ENCODE measurements around the gene SLC35F4. TPM values are rescaled to one million over a fixed set of nuclear protein-coding genes. Genes with fewer than 3 reads are reported as not detected.
"Not testable (repeated sequence)": the region's sequence is repeated elsewhere in the genome, so short reads cannot be mapped to it uniquely, and the experiment has no call there.

The SLC35F4 gene
- polyA plus RNA-seq, 1 donor = 0.37 TPM

DNA sequence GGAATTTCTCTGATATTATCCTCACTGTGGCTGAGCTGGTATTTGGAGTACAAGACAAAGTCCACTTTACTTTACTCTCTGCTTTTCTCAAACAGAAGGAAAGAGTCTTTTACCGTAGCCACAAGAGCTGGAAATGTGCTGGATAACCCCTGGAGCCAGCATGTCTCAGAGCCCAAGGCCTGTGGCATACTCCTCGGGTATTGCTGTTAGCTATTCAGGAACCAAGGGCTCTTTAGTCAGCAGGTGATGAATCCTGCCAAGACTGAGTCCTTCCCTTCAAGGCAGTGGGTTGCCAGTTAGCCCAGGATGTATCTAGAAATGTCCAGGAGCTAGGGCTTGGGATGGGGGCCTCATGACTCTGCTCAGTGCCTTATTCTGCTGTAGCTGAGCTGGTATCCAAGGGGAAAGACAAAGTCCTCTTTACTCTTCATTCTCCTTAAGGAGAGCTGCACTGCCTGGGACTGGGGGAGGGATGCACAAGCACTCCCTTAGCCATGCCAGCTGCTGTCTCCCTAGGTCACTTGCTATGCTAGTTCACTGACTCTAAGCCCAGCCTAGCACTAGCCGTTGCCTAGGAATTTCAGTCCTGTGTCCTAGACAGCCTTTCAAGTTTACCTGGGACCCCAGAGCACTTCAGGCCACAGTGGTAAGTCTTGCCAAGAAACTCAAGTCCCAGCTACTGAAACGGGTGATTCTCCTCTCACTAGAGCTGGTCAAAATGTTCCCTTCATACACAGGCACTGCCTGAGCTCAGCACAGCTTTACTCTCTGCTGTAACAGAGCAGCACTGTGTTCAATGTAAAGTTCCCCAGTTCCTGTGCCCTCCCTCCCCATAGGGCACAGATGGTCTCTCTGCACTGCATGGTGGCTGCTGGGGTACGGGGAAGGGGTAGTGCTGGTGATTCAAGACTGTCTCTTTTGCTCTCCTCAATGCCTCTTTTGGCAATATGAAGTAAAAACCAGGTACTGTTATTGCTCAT is 136.4 kb downstream of the SLC35F4 start:
- no peak for DNase-seq (ENCODE audit: low read depth)

DNA sequence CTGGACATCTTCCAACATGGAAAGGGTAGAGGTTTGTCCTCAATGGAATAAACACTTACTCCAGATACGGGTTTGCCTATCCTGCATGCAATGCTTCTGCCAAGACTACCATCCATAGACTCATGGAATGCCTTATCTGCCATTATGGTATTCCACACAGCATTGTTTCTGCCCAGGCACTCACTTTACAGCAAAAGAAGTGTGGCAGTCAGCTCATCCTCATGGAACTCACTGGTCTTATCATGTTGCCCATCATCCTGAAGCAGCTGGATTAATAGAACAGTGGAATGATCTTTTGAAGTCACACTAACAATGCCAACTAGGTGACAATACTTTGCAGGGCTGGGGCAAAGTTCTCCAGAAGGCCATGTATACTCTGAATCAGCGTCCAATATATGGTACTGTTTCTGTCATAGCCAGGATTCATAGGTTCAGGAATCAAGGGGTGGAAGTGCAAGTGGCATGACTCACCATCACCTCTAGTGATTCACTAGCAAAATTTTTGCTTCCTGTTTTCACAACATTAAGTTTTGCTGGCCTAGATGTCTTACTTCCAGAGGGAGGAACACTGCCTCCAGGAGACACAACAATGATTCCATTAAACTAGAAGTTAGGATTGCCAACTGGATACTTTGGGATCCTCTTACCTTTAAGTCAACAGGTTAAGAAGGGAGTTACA is 140.4 kb downstream of the SLC35F4 start:
- no peak for DNase-seq (ENCODE audit: low read depth)

DNA sequence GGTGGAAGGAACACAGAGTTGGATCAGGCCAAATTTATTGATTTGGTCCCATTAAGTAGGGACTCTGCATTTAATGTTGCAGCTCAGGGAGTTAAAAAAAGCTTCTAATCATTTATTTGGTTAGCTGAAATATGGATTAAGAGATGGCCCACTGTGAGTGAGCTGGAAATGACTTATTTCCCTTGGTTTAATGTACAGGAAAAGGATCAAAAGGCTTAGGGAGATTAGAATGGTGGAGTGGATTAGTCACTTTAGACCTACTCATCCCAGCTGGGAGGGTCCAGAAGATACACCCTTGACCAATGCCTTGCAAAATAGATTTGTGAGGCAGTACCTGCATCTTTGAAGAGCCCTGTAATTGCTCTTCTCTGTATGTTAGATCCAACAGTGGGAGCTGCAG is 143.8 kb downstream of the SLC35F4 start:
- not testable (repeated sequence) for DNase-seq (ENCODE audit: low read depth)

DNA sequence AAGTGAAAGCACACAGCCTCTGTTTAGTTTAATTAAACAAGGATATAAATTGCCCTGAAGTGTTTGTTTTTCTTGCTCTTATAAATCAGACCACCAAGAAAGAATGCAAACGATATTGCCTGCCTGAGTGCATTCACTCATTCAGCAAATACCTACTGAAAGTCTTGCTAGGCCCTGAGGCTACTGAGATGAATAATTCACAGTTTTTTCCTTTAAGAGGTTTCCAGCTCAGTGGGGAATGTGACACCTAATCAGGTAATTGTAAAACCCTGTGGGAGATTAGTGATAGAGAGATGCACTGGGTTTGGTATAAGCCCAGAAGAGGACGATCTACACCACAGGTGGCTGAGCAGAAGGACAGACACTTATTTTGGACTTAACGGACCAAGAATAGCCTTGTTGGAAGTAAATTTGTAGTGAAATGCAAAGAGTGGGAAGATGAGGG is 151.4 kb downstream of the SLC35F4 start:
- no peak for DNase-seq (ENCODE audit: low read depth)

DNA sequence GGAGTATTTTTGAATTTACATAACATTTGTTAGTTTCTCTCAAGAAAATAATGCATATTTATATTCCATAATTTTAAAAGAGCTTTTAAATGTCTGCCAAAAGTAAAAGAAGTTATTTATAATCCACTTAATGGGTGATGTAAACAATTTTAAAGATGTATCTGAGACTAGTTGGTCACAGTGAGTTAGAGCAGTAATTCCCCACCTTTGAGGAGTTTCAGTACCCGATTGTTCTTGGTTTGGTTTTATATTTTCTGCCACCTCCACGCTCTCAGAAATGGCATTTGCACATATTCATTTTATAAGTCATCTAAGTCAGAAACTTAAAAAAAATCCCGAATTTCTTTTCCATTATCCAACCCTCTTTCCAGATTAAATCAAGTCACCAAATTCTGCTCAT is 153.2 kb downstream of the SLC35F4 start:
- no peak for DNase-seq (ENCODE audit: low read depth)

DNA sequence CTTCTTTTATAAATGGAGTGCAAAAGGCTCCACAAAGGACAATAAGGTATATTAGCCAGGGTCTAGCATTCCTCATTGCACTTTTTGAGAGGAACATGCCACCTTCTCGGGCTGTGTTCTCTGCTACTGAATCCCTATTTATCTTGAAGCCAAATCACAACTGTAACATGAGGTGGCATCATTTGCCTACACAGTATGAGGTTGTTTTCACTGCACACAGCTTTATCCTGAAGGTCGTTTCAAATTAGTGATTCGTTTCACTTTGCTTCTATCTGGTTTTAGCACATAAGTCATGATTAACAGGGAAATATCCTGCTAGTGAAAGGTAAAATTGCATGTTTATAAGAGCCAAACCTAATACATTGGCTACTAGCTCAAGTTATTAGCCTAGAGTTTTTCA is 153.8 kb downstream of the SLC35F4 start:
- no peak for DNase-seq (ENCODE audit: low read depth)

DNA sequence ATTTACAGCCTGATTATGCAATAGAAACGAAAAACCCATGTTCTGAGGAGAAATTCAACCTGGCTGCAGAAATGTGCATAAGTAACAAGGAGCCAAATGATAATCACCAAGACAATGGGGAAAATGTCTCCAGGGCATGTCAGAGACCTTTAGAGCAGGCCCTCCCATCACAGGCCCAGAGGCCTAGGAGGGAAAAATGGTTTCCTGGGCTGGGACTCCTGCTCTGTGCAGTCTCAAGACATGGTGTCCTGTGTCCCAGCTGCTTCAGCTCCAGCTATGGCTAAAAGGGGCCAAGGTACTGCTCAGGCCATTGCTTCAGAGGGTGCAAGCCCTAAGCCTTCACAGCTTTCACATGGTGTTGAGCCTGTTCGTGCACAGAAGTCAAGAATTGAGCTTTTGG is 156.0 kb downstream of the SLC35F4 start:
- DNase-seq (ENCODE audit: low read depth) = no peak

DNA sequence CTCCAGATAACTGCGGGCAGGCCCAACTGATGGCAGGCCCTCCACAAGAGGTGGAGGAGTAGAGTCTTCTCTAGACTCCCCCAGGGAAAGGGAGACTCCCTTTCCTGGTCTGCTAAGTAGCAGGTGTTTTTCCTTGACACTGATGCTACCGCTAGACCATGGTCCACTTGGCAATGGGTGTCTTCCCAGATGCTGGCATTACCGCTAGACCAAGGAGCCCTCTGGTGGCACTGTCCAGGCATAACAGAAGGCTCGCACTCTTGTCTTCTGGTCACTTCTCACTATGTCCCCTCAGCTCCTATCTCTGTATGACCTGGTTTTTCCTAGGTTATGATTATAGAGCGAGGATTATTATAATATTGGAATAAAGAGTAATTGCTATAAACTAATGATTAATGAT is 156.8 kb downstream of the SLC35F4 start:
- DNase-seq (ENCODE audit: low read depth) = not testable (repeated sequence)

DNA sequence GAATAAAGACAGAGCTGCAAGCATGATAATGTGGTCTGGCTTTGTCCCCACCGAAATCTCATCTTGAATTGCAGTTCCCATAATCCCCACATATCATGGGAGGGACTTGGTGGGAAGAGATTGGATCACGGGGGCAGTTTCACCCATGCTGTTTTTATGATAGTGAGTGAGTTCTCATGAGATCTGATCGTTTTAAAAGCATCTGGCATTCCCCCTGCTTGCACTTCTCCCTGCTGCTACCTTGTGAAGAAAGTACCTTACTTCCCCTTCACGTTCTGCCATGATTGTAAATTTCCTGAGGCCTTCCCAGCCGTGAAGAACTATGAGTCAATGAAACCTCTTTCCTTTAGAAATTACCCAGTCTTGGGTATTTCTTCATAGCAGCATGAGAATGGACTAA is 158.7 kb downstream of the SLC35F4 start:
- DNase-seq (ENCODE audit: low read depth) = no peak

DNA sequence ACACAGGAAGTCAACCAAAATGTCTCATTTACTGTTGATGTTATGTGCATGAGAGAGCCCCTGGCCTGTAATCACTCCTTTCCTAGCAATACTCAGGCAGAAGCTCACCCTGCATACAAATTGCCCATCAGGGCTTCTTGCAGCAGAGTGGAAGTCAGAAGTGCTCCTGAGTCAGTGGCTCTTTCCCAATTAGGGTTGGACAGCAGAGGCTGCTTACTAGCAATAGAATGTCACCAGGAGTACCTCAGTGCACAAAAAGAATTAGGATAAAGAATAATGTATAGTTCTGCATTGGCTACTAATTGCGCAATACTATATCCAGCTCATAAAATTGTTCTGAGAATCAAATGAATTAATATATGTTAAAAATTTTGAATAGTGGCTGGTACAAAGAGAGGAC is 161.1 kb downstream of the SLC35F4 start:
- DNase-seq (ENCODE audit: low read depth) = no peak

DNA sequence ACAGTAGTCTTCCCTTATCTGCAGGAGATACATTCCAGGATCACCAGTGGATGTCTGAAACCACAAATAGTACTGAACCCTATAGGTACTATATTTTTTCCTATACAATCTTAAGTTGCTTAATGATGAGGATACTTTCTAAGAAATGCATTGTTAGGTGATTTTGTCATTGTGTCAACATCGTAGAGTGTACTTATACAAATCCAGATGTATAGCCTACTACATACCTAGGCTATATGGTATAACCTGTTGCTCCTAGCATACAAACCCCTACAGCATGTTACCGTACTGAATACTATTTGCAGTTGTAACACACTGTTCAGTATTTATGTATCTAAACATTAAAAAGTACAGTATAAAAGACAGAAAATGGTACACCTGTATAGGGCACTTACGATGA is 165.9 kb downstream of the SLC35F4 start:
- no peak for DNase-seq (ENCODE audit: low read depth)

DNA sequence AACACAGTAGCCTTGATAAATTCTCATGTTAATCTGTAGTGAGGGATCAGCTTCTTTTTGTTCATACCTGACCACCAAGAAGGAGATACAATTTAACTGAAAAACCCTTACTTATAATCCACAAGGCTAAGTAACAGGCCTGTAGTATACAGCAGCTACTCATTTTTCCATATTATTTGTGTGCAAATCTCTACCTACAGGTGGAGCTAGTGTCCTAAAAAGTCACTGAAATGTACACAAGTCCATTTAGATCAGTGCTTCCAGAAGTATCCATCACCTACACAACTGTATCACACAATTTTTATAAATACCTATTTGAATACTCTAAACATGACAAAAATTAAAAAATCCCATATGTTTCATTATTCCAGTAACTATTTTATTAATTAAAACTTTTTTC is 173.2 kb downstream of the SLC35F4 start:
- no peak for DNase-seq (ENCODE audit: low read depth)

DNA sequence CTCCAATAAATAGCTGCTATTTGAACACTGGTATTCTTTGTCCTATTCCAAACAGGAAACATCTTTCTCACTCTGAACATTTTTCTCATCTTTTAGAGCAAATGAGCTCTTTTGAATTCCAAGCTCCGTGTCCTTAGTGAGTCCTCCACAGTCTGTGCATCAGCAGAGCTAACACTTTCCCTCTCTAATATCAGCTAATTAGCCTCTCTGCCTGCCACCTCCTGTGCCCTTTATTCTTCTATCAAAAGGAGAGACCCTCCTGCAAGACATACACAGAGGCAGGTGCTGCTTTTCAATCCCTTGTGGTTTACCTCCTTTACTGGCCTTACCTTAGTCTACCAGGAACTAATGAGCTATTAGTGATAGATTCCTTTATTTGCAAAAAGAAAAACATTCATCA is 178.5 kb downstream of the SLC35F4 start:
- DNase-seq (ENCODE audit: low read depth) = no peak

DNA sequence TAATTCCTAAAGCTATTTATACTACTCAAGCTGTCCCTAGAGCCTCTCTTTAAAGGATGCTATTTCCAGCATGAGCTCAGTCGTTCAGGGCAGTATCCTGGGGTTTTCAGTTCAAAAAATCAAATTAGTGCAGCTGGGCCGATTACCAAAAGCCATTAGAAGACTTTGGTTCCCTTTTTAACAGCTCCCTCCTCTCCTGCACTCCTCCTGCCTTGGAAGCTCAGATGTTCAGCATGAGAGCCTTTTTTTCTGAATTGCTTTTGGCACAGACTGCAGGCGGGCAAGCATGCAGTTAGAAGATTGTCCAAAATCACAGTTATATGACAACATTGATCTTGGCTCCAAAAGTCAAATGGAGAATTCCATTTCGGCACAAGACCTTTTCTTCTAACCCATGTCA is 179.6 kb downstream of the SLC35F4 start:
- no peak for DNase-seq (ENCODE audit: low read depth)

DNA sequence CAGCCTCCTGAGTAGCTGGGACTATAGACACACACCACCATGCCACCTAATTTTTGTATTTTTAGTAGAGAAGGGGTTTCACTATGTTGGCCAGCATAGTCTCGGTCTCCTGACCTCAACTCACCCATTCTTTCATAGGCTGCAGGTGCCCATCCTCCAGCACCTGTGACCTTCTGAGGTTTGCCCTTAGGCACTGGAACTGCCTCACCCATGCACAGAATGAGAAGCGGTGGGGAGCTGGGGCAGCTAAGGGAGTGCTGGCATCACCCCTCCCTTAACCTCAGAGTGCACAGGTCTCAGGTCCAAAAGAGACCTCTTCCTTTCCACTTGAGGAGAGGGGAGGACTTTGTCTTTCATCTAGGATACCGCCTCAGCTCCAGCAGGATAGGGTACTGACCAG is 194.9 kb downstream of the SLC35F4 start:
- no peak for DNase-seq (ENCODE audit: low read depth)

DNA sequence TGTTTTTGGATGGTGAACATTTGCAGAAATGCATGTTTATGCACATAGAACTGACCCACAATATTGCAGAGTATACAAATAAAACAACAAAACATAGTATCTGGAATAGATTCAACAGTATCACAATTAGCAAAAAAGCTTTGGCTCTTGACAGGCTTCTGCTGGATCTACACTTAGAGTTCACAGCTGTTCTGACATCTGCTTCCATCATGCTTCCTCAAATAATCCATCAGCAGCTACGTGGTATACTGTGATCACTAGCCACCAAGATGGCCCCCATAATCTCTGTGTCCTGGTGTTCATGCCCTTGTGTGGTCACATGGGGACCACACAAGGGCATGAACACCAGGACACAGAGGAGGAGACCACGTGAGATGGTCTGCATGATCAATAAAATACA is 205.7 kb downstream of the SLC35F4 start:
- no peak for DNase-seq (ENCODE audit: low read depth)

DNA sequence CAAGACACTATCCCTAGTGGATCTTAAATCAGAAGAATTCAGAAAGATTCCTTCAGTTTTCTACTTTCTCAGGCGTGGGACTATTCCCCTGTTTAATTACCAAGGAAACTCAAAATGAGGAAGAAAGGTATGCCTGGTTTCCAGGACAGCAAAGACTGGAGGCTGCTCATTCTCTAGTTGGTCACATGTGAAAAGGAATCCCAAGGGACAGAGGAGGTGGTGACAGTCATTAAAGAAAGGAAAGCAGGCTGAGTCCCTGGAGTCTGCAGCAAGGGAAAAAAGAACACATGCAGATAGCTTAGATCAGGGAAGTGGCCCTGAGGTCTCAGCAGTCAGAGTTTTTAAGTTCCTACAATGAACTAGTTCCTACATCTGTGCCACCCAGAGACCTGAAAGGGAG is 206.8 kb downstream of the SLC35F4 start:
- DNase-seq (ENCODE audit: low read depth) = no peak

DNA sequence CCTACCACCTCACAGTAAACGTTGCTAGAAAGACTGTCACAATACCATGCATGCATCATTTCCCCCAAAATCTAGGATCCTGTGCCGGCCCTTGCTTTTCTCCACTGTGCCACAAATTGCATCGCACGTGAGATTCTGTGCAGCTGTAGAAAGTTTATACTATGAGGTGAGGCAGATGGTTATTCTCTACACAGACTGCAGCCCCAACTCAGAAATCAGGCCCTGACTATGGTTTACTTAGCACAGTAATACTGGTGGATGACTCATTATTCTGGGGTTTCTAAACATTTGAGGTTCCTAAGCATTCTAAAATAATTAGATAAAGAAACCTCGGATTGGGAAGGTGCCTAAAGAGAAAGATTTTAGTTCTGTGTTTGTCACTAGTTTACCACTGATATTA is 208.4 kb downstream of the SLC35F4 start:
- DNase-seq (ENCODE audit: low read depth) = no peak

DNA sequence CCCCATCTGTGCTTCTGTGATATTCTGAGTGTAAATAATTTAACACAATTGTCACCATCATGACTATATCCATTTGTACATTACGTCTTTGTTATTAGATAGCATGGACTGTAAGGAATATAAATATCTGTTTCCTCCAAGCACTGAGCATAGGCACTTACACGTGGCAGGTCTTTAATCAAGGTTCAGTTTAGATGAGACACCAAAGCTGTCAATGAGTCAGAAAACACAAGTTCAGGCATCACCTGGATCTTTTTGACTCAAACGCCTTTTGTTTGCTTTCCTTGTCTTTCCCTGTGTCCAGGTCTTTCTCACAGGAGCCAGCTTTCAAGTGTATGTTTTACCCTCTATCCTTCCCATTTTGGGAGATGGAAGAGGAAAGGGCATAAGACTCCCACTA is 209.0 kb downstream of the SLC35F4 start:
- DNase-seq (ENCODE audit: low read depth) = no peak

DNA sequence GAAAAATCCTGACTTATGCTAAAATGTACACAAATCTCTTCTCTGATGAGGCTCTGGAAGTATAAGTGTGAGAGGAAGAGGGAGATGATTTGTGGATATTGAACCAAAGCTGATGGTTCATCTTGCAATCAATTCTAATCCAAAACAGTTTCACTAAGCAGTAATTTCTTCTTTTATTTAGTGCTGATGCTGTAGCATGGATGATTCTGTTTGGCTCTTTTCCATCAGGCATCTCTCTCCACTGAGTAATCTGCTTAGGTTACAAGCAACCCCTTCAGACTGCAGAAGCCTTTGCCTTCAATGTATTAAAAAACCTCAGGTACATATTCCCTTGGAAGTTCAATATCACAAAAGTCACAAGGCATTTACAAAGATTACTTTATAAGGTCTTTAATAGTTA is 213.1 kb downstream of the SLC35F4 start:
- DNase-seq (ENCODE audit: low read depth) = no peak

DNA sequence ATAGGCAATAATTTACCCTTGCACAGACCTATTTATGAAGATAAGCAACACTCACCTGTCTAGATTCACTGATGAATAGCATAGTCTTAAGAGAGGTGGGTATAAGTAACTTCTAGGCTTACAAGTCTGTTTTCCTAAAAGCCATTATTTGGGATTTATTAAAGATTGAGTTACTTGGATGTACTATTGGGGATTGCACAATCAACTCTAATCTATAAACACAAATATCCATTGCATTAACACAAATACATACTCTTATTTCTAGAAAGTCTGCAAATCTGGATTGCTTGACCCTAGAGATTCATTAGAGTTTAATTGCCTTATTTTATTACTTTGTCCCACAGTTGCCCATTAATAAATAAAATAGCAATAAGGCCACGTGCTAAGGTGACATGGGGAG is 224.1 kb downstream of the SLC35F4 start:
- DNase-seq (ENCODE audit: low read depth) = no peak

DNA sequence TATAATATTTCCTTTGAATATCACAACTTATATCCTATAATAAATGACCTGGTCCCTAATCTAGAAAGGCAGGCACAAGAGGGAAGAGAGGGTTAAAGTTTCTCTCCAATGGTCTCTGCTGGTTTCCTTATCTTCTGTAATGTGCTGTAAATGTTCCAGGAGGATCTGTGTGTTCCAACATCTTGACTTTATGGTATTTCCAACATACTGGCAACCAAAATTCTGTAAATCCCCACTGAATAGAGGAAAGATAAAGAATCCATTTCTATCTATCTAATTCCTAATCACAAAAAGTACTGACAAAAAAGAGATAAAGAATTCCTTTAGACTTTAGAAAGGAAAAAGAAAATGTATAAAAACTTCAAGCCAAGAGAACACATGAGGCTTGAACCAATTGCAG is 225.9 kb downstream of the SLC35F4 start:
- DNase-seq (ENCODE audit: low read depth) = no peak

DNA sequence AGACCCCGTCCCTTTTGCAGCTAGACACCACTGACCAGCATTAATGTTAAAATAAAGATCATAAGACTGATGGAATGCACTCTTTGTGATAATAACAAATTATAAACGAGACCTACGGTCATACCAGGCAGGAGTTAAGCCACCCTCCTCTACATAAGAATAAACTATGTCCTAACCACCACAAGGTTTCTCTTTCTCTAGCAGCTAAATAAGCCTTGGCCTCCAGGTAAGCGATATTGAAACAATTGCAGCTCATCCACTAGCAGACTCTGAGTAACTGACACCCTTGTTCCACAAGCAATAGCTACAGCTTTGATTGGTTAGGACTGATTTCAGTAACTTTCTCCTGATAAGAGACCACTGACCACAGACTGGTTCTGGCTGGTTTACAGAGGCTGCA is 228.0 kb downstream of the SLC35F4 start:
- DNase-seq (ENCODE audit: low read depth) = no peak

Data from forelimb muscle (tissue), 1 donor.